22Rv1 (cell line): ENCODE data around the gene UBE2J1.
"Not testable (repeated sequence)": the region's sequence is repeated elsewhere in the genome, so short reads cannot be mapped to it uniquely, and the experiment has no call there.

Experiments
- H3K27ac ChIP-seq: fragments of 450-650 bp; 2 replicates; pipeline ENCODE4 v1.5.1; 2017
- ZFX ChIP-seq: fragments of 450-650 bp; IDR thresholded peaks from 2 replicates; pipeline ENCODE4 v1.6.1; 2017; ENCODE audit warnings: antibody characterized with exemption, borderline replicate concordance
- TF ChIP-seq, protein P1 (sequence below): fragments of 450-650 bp; IDR thresholded peaks from 2 replicates; pipeline ENCODE4 v1.5.1; 2017; ENCODE audit warnings: mild to moderate bottlenecking

The UBE2J1 gene

DNA sequence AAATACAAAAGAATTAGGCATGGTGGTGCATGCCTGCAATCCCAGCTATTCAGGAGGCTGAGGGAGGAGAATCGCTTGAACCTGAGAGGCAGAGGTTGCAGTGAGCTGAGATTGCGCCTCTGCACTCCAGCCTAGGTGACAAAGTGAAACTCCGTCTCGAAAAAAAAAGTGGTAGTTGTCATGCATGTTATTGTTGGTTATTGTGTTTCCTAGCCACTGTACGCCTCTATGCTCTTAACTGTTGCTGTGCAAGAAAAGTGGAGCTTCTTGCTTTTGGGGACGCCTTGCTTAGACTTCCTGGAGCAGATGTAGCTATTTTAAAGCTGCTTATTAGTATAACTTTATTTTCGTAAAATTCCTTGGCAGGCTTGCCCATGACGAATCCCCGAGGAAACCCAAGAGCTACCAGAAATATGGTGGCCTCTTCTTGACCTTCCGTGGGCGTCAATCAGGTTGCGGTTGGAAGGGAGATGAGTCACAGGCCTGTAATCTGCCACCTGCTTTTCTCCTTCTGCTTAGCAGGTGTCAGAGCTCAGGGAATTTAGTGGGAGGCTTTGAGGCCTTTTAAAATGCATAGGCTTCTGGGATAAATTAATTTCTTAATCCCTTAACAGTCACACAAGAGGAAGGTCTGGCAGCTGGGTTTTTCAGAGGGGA lies 54.7 kb downstream of the UBE2J1 start:
- TF ChIP-seq, protein P1, sequence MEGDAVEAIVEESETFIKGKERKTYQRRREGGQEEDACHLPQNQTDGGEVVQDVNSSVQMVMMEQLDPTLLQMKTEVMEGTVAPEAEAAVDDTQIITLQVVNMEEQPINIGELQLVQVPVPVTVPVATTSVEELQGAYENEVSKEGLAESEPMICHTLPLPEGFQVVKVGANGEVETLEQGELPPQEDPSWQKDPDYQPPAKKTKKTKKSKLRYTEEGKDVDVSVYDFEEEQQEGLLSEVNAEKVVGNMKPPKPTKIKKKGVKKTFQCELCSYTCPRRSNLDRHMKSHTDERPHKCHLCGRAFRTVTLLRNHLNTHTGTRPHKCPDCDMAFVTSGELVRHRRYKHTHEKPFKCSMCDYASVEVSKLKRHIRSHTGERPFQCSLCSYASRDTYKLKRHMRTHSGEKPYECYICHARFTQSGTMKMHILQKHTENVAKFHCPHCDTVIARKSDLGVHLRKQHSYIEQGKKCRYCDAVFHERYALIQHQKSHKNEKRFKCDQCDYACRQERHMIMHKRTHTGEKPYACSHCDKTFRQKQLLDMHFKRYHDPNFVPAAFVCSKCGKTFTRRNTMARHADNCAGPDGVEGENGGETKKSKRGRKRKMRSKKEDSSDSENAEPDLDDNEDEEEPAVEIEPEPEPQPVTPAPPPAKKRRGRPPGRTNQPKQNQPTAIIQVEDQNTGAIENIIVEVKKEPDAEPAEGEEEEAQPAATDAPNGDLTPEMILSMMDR = no peak
- no peak for TF ChIP-seq ZFX
- H3K27ac ChIP-seq = no peak overlapping the region

DNA sequence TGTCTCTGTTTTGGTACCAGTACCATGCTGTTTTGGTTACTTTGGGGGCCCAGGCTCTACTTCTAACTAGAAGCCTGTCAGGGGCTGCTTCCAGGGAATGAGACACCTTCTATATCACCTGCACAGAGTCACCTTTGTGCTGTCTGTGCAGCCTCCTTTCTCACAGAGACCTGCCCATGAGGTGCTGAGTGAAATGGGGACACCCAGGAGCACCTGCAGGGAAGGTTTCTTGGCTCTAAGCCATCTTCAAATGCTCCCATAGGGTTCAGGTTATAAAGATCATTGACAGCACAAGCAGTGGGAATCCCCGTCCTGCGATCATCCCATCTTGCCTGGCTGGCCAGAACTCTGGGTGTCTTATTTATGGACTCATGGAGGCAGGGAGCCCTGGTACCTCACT lies 56.5 kb downstream of the UBE2J1 start:
- no peak for TF ChIP-seq ZFX
- TF ChIP-seq, protein P1 = no peak
- H3K27ac ChIP-seq = no peak overlapping the region

DNA sequence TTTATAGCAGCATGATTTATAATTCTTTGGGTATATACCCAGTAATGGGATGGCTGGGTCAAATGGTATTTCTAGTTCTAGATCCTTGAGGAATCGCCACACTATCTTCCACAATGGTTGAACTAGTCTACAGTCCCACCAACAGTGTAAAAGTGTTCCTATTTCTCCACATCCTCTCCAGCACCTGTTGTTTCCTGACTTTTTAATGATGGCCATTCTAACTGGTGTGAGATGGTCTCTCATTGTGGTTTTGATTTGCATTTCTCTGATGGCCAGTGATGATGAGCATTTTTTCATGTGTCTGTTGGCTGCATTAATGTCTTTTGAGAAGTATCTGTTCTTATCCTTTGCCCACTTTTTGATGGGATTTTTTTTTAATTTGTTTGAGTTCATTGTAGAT lies 57.4 kb downstream of the UBE2J1 start:
- not testable (repeated sequence) for H3K27ac ChIP-seq

DNA sequence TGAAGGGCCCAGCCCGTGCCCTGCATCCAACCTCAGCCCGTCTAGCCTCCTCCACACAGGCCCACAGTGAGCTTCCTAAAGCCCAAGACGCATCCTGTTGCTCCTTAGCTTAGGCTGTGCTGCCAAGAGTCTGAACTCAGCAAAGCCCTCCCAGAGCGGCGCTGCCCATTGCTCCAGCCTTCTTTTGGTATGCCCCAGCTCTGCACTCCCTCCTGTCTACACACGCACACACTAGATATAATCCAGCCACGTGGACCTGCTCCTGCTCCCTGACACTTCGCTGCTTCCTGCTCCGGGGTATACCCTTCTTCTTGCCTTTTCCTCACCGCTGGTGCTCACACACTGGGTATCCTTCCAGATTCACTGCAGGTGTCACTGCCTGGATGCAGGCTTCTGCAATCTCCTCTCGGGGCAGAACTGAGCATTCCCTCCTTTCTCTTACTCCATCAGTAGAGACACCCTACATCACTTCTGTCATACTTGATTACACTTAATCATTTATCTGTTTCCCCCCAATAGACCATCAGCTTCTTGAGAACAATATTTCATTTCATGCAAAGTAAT lies 61.2 kb downstream of the UBE2J1 start:
- no peak overlapping the region for H3K27ac ChIP-seq
- TF ChIP-seq ZFX = no peak
- TF ChIP-seq, protein P1 = no peak

DNA sequence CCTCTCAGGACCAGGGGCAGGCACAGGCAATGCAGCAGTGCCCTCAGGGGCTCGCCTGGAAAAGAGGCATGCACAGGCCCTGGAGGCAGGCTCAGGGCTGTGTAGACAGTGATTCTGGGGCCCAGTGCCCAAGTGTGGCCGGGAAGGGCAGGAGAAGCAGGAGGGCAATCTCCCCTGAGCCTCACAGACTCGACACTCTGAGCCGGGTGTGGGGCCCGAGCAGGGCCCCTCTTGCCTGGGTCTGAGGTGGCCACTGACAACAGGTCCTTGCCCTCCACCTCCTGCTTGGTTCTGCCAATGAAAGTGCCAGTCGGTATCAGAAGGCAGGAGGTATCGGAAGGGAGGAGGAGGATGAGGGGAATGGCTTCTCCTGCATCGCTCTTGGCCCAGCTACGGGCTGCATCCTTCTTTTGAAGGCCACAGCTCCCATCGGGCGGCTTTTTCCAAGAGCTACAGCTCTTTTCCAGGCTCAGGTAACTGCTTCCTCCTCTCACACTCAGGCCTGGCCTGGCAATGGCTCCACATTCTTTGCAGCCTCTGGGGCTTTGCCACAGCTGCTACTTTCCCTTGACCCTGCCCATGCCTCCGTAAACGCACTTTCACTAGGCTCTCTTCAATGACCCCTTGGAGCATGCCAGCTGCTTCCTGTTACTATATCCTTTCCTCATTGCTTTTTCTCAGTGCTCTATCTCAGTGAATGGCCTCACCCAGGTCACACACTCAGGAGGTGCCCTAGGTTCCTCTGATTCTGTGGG lies 61.9 kb downstream of the UBE2J1 start:
- no peak for TF ChIP-seq ZFX
- TF ChIP-seq, protein P1 = no peak
- H3K27ac ChIP-seq = no peak overlapping the region

DNA sequence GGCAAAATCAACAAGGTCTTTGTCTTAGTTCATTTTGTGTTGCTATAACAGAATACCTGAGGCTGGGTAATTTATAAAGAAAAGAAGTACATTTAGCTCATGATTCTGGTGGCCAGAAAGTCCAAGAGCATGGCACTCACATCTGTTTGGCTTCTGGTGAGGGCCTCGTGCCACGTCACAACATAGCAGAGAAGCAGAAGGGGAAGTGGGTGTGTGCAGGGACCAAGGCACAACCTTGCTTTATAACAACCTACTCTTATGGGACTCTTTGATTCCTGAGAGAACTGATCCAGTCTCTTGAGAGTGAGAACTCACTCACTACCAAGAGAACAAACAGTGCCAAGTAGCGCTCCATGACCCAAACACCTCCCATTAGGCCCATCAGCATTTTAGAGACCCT lies 62.8 kb downstream of the UBE2J1 start:
- H3K27ac ChIP-seq = no peak overlapping the region
- TF ChIP-seq ZFX = no peak
- TF ChIP-seq, protein P1 = no peak

DNA sequence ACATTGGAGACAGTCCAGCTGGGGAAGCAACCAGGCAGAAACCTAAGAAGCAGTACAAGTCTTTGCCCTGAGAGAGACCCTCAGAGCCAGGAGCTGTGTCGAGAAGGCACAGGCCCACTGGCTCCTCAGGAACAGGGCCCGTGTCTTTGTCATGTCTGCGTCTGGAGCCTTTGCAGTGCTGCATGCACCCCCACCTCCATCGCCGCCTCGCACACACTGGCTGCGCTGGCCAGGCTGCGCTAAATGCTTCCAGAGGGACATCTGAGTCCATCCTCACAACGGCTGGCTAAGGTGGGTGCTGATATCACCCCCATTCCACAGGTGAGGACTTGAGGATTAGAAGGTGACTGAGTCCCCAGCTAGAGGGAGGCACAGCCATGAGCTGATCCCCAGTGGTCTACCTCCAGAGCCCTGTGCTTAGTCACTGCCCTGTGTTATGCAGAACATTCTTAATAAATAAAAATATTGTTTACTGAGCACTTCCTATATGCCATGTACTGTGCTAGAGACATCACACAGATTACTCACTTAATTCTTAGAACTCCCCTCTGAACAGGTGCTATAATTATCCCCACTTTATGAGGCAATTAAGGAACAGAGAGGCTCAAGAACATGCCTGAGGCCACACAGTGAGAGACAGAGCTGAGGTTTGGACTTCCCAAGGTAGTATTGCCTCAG lies 65.0 kb downstream of the UBE2J1 start:
- TF ChIP-seq, protein P1 = no peak
- TF ChIP-seq ZFX = no peak
- no peak overlapping the region for H3K27ac ChIP-seq
